Panc1 (cell line): ENCODE results near the gene MRPL51. TPM values are rescaled to one million over a fixed set of nuclear protein-coding genes. Genes with fewer than 3 reads are reported as not detected.
A peak's percentile ranks its signal among the peaks of the same experiment; 100 is the strongest.

ENCODE experiments used
- ATAC-seq: fragments of 200-7000 bp; cut with Tn5 transposase; 2 replicates; pipeline ENCODE4 v1.9.1; 2020; ENCODE audit warnings: mild to moderate bottlenecking, moderate library complexity
- BruUV-seq: library from RNA; stranded (reverse); fragments of 400-500 nt; replicated peaks from 2 replicates; lab custom pipeline; 2021; lab: Mats Ljungman, UMichigan
- CTCF ChIA-PET: fragments of 300-600 bp; sonication (Branson Sonifier 250); formaldehyde crosslinking; loops from one replicate; lab custom pipeline; 2022; ENCODE audit warnings: antibody characterized with exemption; lab: Charles Lee
- POLR2A ChIA-PET: fragments of 300-600 bp; sonication (Branson Sonifier 250); formaldehyde crosslinking; loops from one replicate; lab custom pipeline; 2022; ENCODE audit warnings: antibody characterized with exemption; lab: Charles Lee
- DNase-seq: peaks from one replicate; pipeline ENCODE4 v3.0.0-alpha.2; 2010; ENCODE audit warnings: low read depth, low spot score
- H3K27ac ChIP-seq: 2 replicates; pipeline ENCODE4 v1.5.1; 2011; ENCODE audit warnings: mild to moderate bottlenecking, low read length, inconsistent platforms
- H3K27me3 ChIP-seq: fragments of 200-500 bp; sonication (Bioruptor generic); 2 replicates; pipeline ENCODE4 v1.6.0; 2014; ENCODE audit warnings: low read length, inconsistent platforms; ENCODE audit not compliant: control insufficient read depth, insufficient read depth
- H3K36me3 ChIP-seq: fragments of 200-500 bp; sonication (Bioruptor generic); 2 replicates; pipeline ENCODE4 v1.5.1; 2014; ENCODE audit warnings: inconsistent platforms, mild to moderate bottlenecking, low read length, moderate library complexity; ENCODE audit not compliant: control insufficient read depth, insufficient read depth
- H3K4me1 ChIP-seq: 2 replicates; pipeline ENCODE4 v1.5.1; 2011; ENCODE audit warnings: inconsistent platforms, mild to moderate bottlenecking, low read length, moderate library complexity; ENCODE audit not compliant: control insufficient read depth, insufficient read depth
- H3K4me3 ChIP-seq, 2 experiments: 2 replicates each; pipeline ENCODE4 v1.5.1; 2011 to 2012; ENCODE audit warnings: low read depth in 2 of 2, low read length in 2 of 2, mild to moderate bottlenecking in 2 of 2, inconsistent platforms in 1 of 2, moderate library complexity in 1 of 2
- H3K9me3 ChIP-seq: fragments of 200-500 bp; sonication (Bioruptor generic); 2 replicates; pipeline ENCODE4 v1.5.1; 2014; ENCODE audit warnings: low read depth, mild to moderate bottlenecking, inconsistent platforms, low read length, moderate library complexity; ENCODE audit not compliant: control insufficient read depth, insufficient read depth
- POLR2AphosphoS5 ChIP-seq: IDR thresholded peaks from 2 replicates; pipeline ENCODE4 v1.6.1; 2012; ENCODE audit warnings: mild to moderate bottlenecking, low read depth, low read length, moderate library complexity
- SIN3A ChIP-seq: IDR thresholded peaks from 2 replicates; pipeline ENCODE4 v1.6.1; 2012; ENCODE audit warnings: low read depth, mild to moderate bottlenecking, low read length, moderate library complexity, borderline replicate concordance; ENCODE audit not compliant: insufficient read depth
- TCF7L2 ChIP-seq: IDR thresholded peaks from 2 replicates; pipeline ENCODE4 v1.6.1; 2011; ENCODE audit warnings: mild to moderate bottlenecking, low read depth, low read length, inconsistent platforms
- in situ Hi-C: cut with HindIII; loops from 2 replicates; pipeline ENCODE4 v1.10.0; 2016; ENCODE audit warnings: low sequenced_read_pairs, low pct_unique_long_range_greater_than_20kb
- intact Hi-C: fragments of 100-400 bp; cut with micrococcal nuclease; formaldehyde crosslinking; loops from one replicate; pipeline ENCODE4 v1.10.0; 2022; ENCODE audit not compliant: unreplicated experiment
- total RNA-seq: library from RNA; stranded (reverse); gene quantifications from one replicate; pipeline ENCODE4 v1.2.1, GENCODE V29; 2021; ENCODE audit not compliant: unreplicated experiment
- TF ChIP-seq, protein P1 (sequence below): fragments of 450-650 bp; IDR thresholded peaks from 2 replicates; pipeline ENCODE4 v1.5.1; 2017; ENCODE audit warnings: mild to moderate bottlenecking
- TF ChIP-seq, protein P2 (sequence below), 2 experiments: IDR thresholded peaks; 2 replicates each; pipeline ENCODE4 v1.6.1; 2011 to 2012; ENCODE audit warnings: low read depth in 2 of 2, control low read depth in 1 of 2, low read length in 1 of 2, mild to moderate bottlenecking in 1 of 2, moderate library complexity in 1 of 2; ENCODE audit not compliant: insufficient read depth in 1 of 2

MRPL51 gene
- total RNA-seq, 1 experiment from 2014 or later = 194 TPM

DNA sequence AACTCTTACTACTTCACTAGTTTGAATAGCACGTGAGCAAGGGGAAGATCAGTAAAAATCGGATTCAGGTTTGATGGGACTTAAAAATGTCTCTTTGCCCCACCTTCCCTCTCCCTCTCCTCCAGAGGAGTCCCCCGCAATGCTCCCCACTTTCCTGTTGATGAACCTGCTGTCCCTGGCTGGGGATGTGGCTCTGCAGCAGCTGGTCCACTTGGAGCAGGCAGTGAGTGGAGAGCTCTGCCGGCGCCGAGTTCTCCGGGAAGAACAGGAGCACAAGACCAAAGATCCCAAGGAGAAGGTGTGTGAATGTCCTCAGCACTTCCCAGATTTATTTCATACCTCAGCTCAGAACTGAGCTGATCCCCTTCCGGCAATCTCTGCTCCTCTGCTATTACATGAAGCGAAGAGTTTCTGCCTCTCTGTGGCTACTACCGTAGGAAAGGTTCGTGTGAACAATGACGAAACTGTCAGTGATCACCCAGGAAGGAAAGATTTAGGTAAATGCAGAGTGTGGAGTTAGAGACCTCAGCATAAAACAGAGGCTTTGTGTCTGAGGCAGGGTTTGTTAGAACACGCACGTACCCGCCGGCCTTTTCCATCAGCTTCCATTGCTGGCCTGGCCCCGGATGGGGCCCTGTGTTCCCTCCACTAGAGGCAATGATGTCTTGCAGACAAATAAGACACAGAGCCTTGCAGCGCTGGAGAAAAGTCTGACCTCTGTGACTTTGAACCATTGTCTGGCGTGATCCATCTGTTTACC, 33.9 kb upstream of the MRPL51 start:
- peaks cover 15% of the 10 kb centered on the region for H3K36me3 ChIP-seq
- H3K4me3 ChIP-seq = no peak overlapping the region
- in situ Hi-C loops = no loop called here
- DNase-seq (no peak), ATAC-seq (no peak)
- no peak for TF ChIP-seq SIN3A
- no peak for TF ChIP-seq TCF7L2
- TF ChIP-seq POLR2AphosphoS5 = no peak
- TF ChIP-seq, protein P1, sequence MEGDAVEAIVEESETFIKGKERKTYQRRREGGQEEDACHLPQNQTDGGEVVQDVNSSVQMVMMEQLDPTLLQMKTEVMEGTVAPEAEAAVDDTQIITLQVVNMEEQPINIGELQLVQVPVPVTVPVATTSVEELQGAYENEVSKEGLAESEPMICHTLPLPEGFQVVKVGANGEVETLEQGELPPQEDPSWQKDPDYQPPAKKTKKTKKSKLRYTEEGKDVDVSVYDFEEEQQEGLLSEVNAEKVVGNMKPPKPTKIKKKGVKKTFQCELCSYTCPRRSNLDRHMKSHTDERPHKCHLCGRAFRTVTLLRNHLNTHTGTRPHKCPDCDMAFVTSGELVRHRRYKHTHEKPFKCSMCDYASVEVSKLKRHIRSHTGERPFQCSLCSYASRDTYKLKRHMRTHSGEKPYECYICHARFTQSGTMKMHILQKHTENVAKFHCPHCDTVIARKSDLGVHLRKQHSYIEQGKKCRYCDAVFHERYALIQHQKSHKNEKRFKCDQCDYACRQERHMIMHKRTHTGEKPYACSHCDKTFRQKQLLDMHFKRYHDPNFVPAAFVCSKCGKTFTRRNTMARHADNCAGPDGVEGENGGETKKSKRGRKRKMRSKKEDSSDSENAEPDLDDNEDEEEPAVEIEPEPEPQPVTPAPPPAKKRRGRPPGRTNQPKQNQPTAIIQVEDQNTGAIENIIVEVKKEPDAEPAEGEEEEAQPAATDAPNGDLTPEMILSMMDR = no peak
- TF ChIP-seq, protein P2, sequence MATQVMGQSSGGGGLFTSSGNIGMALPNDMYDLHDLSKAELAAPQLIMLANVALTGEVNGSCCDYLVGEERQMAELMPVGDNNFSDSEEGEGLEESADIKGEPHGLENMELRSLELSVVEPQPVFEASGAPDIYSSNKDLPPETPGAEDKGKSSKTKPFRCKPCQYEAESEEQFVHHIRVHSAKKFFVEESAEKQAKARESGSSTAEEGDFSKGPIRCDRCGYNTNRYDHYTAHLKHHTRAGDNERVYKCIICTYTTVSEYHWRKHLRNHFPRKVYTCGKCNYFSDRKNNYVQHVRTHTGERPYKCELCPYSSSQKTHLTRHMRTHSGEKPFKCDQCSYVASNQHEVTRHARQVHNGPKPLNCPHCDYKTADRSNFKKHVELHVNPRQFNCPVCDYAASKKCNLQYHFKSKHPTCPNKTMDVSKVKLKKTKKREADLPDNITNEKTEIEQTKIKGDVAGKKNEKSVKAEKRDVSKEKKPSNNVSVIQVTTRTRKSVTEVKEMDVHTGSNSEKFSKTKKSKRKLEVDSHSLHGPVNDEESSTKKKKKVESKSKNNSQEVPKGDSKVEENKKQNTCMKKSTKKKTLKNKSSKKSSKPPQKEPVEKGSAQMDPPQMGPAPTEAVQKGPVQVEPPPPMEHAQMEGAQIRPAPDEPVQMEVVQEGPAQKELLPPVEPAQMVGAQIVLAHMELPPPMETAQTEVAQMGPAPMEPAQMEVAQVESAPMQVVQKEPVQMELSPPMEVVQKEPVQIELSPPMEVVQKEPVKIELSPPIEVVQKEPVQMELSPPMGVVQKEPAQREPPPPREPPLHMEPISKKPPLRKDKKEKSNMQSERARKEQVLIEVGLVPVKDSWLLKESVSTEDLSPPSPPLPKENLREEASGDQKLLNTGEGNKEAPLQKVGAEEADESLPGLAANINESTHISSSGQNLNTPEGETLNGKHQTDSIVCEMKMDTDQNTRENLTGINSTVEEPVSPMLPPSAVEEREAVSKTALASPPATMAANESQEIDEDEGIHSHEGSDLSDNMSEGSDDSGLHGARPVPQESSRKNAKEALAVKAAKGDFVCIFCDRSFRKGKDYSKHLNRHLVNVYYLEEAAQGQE (IDR thresholded peaks at IDR 0.05; ENCODE audit: insufficient read depth in 1 of 2, low read depth in 2 of 2, low read length in 1 of 2) = no peak
- H3K9me3 ChIP-seq = no peaks in the 10 kb centered on the region
- no TSS peak for BruUV-seq
- H3K27ac ChIP-seq = no peak overlapping the region
- ChIA-PET CTCF (no interaction called here), POLR2A (no interaction called here)
- peaks cover 4% of the 10 kb centered on the region for H3K4me1 ChIP-seq
- intact Hi-C loops = no loop called here
- no peaks in the 10 kb centered on the region for H3K27me3 ChIP-seq

DNA sequence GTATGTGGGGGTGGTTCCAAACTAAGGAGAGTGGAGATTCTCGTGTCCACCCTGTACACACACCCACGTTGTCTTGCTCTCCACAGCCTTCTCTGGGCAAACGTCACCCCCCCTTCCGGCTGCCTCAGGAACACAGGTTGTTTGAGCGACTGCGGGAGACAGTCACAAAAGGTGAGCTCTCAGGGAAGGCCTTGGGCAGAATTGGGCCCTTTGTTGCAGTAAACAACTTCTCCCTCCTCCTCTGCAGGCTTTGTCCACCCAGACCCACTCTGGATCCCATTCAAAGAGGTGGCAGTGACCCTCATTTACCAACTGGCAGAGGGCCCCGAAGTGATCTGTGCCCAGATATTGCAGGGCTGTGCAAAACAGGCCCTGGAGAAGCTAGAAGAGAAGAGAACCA, 33.1 kb upstream of the MRPL51 start:
- Histone ChIP-seq H3K4me1 (no peaks in the 10 kb centered on the region), H3K27ac (no peak overlapping the region), H3K36me3 (peaks cover 15% of the 10 kb centered on the region), H3K9me3 (no peaks in the 10 kb centered on the region), H3K27me3 (no peaks in the 10 kb centered on the region), H3K4me3 (no peak overlapping the region)
- ATAC-seq = no peak
- TSS peak; percentile 39 for BruUV-seq
- no peak for DNase-seq
- in situ Hi-C loops (no loop called here), intact Hi-C loops (no loop called here)
- ChIA-PET POLR2A (no interaction called here), CTCF (no interaction called here)
- TF ChIP-seq, protein P2 (IDR thresholded peaks at IDR 0.05; ENCODE audit: insufficient read depth in 1 of 2, low read depth in 2 of 2, low read length in 1 of 2) = no peak
- TF ChIP-seq TCF7L2 (no peak), SIN3A (no peak), POLR2AphosphoS5 (no peak)
- TF ChIP-seq, protein P1 = no peak
